ENCODE results near the gene STK24. TPM values are rescaled to one million over a fixed set of nuclear protein-coding genes. Genes with fewer than 3 reads are reported as not detected.
"Not testable (repeated sequence)": the region's sequence is repeated elsewhere in the genome, so short reads cannot be mapped to it uniquely, and the experiment has no call there.

The STK24 gene
- 19.8 TPM for total RNA-seq

DNA sequence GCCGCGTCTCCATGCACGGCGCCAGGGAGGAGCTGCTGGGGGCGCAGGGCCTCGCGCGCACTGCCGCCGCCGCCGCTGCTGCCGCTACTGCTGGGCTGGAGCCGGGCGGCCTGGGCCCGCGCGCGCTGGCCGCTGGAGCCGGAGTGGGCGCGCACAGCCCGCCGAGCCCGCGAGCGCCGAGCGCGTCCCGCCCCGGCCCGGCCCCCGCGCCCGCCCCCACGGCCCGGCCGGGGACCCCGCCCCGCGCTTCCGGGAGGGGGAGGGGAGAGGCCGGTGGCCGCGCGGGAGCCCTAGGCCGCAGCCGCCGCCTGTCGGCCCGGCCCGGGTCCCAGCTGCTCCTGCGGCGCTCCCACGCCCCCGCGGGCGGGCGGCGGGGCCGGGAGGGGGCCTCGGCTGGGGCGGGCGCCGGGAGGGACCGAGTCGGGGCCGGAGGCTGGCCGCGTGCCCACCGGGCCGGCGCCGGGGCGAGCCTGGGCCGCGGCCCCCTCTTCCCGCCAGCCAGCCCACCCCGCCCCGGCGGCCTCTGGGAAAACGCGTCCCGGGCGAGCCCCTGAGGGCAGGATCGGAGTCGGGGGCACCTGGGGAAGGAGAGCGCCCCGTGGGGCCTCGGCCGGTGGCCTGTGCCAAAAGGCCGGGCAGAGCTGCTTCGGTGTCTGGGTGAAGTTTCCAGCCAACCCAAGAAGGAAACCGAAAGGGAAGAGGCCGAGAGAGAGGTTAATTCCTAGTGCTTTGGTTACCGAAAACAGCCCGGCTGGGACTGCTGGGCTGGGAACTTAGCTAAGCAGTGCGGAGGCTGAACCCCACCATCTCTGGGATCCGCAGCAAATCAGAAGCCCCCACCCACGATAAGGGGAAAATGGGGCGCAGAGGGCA, at the start of gene STK24:
STK24 (minus strand) TSS at position 145 of the 873 bp plus-strand sequence. CDS start 321 bp downstream, outside the sequence.
- no peaks in the 10 kb centered on the region for H3K36me3 ChIP-seq (ENCODE audit: control insufficient read depth in 3 of 3, insufficient read depth in 3 of 3, low read length in 3 of 3)
- H3K27me3 ChIP-seq (ENCODE audit: control insufficient read depth in 3 of 3, insufficient read depth in 3 of 3, low read length in 3 of 3), result no peaks in the 10 kb centered on the region
- H3K27ac ChIP-seq (ENCODE audit: low read depth, low read length), result peak within 1 kb of the TSS; percentile 86
- H3K9me3 ChIP-seq (ENCODE audit: control insufficient read depth in 3 of 3, low read length in 3 of 3), result no peaks in the 10 kb centered on the region
- H3K4me3 ChIP-seq (ENCODE audit: low read length in 3 of 3), result peak within 1 kb of the TSS; percentile 76 to 89 (median 86)
- H3K4me1 ChIP-seq (ENCODE audit: control insufficient read depth in 3 of 3, insufficient read depth in 3 of 3, low read length in 3 of 3), result peaks cover 20 to 30% (median 24%) of the 10 kb centered on the region in 3 donors
- peak within 1 kb of the TSS; percentile 93 to 97 (median 95) for H3K9ac ChIP-seq (ENCODE audit: low read depth in 1 of 3, low read length in 3 of 3)

DNA sequence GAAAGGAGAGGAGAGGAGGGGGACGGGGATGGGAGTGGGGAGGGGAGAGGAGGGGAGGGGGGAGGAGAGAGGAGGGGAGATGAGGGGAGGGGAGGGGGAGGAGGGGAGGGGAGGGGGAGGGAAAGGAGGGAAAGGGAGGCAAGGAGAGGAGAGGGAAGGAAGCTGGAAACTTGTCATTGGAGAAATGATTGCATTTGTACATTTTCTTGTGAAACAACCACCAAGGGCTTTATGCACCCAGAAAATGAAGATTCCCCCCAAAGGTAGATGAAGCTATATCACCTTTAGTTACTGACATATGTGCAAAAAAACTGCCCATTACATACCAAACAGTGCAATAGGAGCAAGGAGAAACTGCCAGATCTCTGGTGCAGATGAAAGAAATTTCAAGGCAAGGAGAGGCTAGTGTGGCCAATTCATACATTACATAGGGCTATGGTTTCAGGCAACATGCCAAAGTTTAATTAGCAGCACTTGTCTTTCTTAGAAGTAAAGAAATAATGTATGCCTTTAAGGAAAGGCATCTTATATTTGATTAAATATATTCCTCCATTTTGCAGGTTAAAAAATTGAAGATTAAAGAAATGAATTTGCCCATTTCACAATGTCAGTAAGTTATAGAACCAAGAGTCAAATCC, 49.5 kb upstream of the STK24 start:
- no peaks in the 10 kb centered on the region for H3K4me1 ChIP-seq (ENCODE audit: control insufficient read depth in 3 of 3, insufficient read depth in 3 of 3, low read length in 3 of 3)
- H3K9me3 ChIP-seq (ENCODE audit: control insufficient read depth in 3 of 3, low read length in 3 of 3), result no peaks in the 10 kb centered on the region
- H3K9ac ChIP-seq (ENCODE audit: low read depth in 1 of 3, low read length in 3 of 3), result no peak overlapping the region
- H3K27ac ChIP-seq (ENCODE audit: low read depth, low read length), result no peak overlapping the region
- H3K36me3 ChIP-seq (ENCODE audit: control insufficient read depth in 3 of 3, insufficient read depth in 3 of 3, low read length in 3 of 3), result no peaks in the 10 kb centered on the region
- H3K27me3 ChIP-seq (ENCODE audit: control insufficient read depth in 3 of 3, insufficient read depth in 3 of 3, low read length in 3 of 3), result no peaks in the 10 kb centered on the region
- no peak overlapping the region for H3K4me3 ChIP-seq (ENCODE audit: low read length in 3 of 3)

DNA sequence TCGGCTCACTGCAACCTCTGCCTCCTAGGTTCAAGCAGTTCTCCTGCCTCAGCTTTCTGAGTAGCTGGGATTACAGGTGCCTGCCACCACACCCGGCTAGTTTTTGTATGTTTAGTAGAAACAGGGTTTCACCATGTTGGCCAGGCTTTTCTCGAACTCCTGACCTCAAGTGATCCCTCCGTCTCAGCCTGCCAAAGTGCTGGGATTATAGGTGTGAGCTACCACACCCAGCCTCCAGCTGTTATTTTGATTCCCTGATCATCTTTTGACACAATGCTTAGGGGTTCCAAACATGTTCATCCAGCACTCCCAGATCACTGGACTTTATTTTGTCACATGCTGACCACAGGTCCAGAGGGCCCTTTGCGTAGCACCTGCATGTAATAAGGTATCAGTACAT, 47.7 kb upstream of the STK24 start:
- not testable (repeated sequence) for H3K27me3 ChIP-seq (ENCODE audit: control insufficient read depth in 3 of 3, insufficient read depth in 3 of 3, low read length in 3 of 3); H3K36me3 ChIP-seq (ENCODE audit: control insufficient read depth in 3 of 3, insufficient read depth in 3 of 3, low read length in 3 of 3); H3K4me3 ChIP-seq (ENCODE audit: low read length in 3 of 3); H3K4me1 ChIP-seq (ENCODE audit: control insufficient read depth in 3 of 3, insufficient read depth in 3 of 3, low read length in 3 of 3); H3K9ac ChIP-seq (ENCODE audit: low read depth in 1 of 3, low read length in 3 of 3); H3K27ac ChIP-seq (ENCODE audit: low read depth, low read length); H3K9me3 ChIP-seq (ENCODE audit: control insufficient read depth in 3 of 3, low read length in 3 of 3)

DNA sequence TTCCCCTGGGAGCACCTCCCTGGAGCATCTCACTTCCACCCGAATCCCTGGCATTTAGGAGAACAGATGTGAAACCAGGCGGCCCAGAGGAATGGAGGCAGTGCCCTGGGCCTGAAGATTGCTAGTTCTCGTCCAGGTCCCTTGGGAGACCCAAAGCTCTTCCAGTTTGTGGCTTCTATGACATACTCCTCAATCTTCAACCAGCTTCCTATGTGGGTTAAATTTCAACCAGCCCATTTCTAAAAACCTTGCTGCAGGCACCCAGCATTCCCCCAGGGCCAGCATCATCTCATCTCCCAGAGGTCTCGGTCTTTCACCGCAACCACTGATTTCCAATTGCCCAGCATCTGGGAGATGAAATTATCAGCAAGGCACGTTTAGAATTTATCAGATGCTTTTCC, 46.0 kb upstream of the STK24 start:
- H3K9me3 ChIP-seq (ENCODE audit: control insufficient read depth in 3 of 3, low read length in 3 of 3), result no peaks in the 10 kb centered on the region
- H3K36me3 ChIP-seq (ENCODE audit: control insufficient read depth in 3 of 3, insufficient read depth in 3 of 3, low read length in 3 of 3), result no peaks in the 10 kb centered on the region
- H3K4me1 ChIP-seq (ENCODE audit: control insufficient read depth in 3 of 3, insufficient read depth in 3 of 3, low read length in 3 of 3), result no peaks in the 10 kb centered on the region
- H3K9ac ChIP-seq (ENCODE audit: low read depth in 1 of 3, low read length in 3 of 3), result no peak overlapping the region
- H3K4me3 ChIP-seq (ENCODE audit: low read length in 3 of 3), result no peak overlapping the region
- no peaks in the 10 kb centered on the region for H3K27me3 ChIP-seq (ENCODE audit: control insufficient read depth in 3 of 3, insufficient read depth in 3 of 3, low read length in 3 of 3)
- no peak overlapping the region for H3K27ac ChIP-seq (ENCODE audit: low read depth, low read length)

DNA sequence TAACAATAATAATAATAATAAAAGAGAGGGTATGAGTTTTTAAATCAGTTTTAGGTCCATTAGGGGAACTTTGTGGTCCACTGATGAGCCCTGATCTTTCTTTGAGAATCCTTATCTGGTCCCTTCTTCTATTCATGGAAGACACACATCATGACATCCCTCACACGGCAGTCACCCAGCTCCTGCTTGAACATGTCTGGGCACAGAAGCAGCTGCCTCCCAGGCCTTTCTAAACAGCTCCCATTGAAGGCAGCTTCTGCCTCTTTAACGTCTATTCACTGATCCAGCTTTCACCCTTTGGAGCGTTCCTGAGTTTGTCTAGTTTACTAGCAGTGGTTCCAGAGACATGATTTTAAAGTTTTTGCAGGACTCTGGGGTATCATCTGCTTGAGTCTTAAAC, 42.6 kb upstream of the STK24 start:
- Histone ChIP-seq H3K27ac (ENCODE audit: low read depth, low read length) (no peak overlapping the region), H3K4me3 (ENCODE audit: low read length in 3 of 3) (no peak overlapping the region), H3K36me3 (ENCODE audit: control insufficient read depth in 3 of 3, insufficient read depth in 3 of 3, low read length in 3 of 3) (no peaks in the 10 kb centered on the region), H3K4me1 (ENCODE audit: control insufficient read depth in 3 of 3, insufficient read depth in 3 of 3, low read length in 3 of 3) (no peaks in the 10 kb centered on the region), H3K9ac (ENCODE audit: low read depth in 1 of 3, low read length in 3 of 3) (no peak overlapping the region), H3K27me3 (ENCODE audit: control insufficient read depth in 3 of 3, insufficient read depth in 3 of 3, low read length in 3 of 3) (no peaks in the 10 kb centered on the region), H3K9me3 (ENCODE audit: control insufficient read depth in 3 of 3, low read length in 3 of 3) (no peaks in the 10 kb centered on the region)

DNA sequence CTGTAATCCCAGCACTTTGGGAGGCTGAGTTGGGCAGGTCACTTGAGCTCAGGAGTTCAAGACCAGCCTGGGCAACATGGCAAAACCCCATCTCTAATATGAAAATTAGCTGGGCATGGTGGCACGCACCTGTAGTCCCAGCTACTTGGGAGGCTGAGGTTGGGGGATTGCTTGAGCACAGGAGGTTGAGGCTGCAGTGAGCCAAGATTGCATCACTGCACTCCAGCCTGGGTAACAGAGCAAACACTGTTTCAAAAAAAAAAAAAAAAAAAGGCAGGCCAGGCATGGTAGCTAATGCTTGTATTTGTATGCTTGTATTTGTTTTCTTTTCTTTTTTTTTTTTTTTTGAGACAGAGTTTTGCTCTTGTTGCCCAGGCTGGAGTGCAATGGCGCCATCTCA, 38.7 kb upstream of the STK24 start:
- not testable (repeated sequence) for H3K9ac ChIP-seq (ENCODE audit: low read depth in 1 of 3, low read length in 3 of 3); H3K4me3 ChIP-seq (ENCODE audit: low read length in 3 of 3); H3K9me3 ChIP-seq (ENCODE audit: control insufficient read depth in 3 of 3, low read length in 3 of 3); H3K4me1 ChIP-seq (ENCODE audit: control insufficient read depth in 3 of 3, insufficient read depth in 3 of 3, low read length in 3 of 3); H3K27ac ChIP-seq (ENCODE audit: low read depth, low read length); H3K27me3 ChIP-seq (ENCODE audit: control insufficient read depth in 3 of 3, insufficient read depth in 3 of 3, low read length in 3 of 3); H3K36me3 ChIP-seq (ENCODE audit: control insufficient read depth in 3 of 3, insufficient read depth in 3 of 3, low read length in 3 of 3)

DNA sequence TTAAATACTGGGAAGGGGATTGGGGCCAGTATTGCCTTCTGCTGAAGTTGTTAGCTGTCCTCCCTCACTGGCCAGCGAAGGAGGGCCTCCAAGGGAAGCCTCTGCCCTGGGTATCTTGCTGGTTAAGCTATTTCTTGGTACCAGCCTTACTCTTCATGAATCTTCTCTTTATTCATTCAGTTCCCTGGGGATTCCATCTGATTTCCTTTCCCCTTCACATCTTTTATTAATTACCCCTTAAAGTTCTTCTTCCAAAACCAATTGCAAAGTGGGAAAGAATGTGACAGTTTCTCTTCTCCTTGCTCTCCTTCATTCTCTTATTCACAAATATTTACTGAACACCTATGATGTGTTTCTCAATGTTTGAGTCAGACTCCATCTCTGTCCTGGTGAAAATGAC, 36.7 kb upstream of the STK24 start:
- H3K4me3 ChIP-seq (ENCODE audit: low read length in 3 of 3), result no peak overlapping the region
- H3K27ac ChIP-seq (ENCODE audit: low read depth, low read length), result no peak overlapping the region
- H3K36me3 ChIP-seq (ENCODE audit: control insufficient read depth in 3 of 3, insufficient read depth in 3 of 3, low read length in 3 of 3), result no peaks in the 10 kb centered on the region
- no peaks in the 10 kb centered on the region for H3K27me3 ChIP-seq (ENCODE audit: control insufficient read depth in 3 of 3, insufficient read depth in 3 of 3, low read length in 3 of 3)
- no peaks in the 10 kb centered on the region for H3K4me1 ChIP-seq (ENCODE audit: control insufficient read depth in 3 of 3, insufficient read depth in 3 of 3, low read length in 3 of 3)
- H3K9ac ChIP-seq (ENCODE audit: low read depth in 1 of 3, low read length in 3 of 3), result no peak overlapping the region
- H3K9me3 ChIP-seq (ENCODE audit: control insufficient read depth in 3 of 3, low read length in 3 of 3), result no peaks in the 10 kb centered on the region

DNA sequence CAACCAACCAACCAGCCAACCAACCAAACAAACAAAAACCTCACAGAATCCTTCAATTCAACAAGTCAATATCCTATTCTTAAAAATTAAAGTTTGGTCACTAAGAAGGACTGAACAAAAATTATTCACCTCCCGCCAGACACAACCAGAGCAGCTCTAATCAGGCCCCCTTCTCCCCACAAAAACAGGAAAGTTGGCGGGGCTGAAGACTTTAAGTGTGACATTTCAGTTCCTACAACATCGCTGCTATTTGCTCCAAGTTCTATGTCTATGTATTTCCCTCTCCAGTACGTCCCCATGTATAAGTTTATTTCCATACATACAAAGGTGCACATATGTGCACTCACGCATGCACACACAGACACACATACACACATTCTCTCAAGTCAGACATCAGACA, 32.8 kb upstream of the STK24 start:
- H3K27ac ChIP-seq (ENCODE audit: low read depth, low read length), result no peak overlapping the region
- H3K9me3 ChIP-seq (ENCODE audit: control insufficient read depth in 3 of 3, low read length in 3 of 3), result no peaks in the 10 kb centered on the region
- no peaks in the 10 kb centered on the region for H3K4me1 ChIP-seq (ENCODE audit: control insufficient read depth in 3 of 3, insufficient read depth in 3 of 3, low read length in 3 of 3)
- H3K27me3 ChIP-seq (ENCODE audit: control insufficient read depth in 3 of 3, insufficient read depth in 3 of 3, low read length in 3 of 3), result no peaks in the 10 kb centered on the region
- no peak overlapping the region for H3K9ac ChIP-seq (ENCODE audit: low read depth in 1 of 3, low read length in 3 of 3)
- no peak overlapping the region for H3K4me3 ChIP-seq (ENCODE audit: low read length in 3 of 3)
- H3K36me3 ChIP-seq (ENCODE audit: control insufficient read depth in 3 of 3, insufficient read depth in 3 of 3, low read length in 3 of 3), result no peaks in the 10 kb centered on the region

DNA sequence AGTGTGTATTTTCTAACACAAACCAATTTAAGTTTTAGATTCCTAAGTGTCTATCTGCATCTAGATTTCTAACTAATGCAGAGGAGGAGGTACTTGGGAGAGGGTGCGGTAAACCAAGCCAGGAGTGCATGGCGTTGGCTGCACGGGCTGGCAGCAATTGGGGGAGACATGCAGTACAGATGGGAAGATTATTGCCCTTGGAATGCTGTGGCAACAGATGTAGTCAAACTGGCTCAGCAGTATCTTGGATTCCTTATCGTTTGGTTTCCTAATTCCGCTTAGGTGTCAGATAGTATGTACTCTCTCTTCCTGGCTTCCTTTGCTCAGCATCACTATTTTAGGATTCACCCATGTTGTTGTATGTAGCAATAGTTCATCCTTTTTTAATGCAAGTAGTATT, 29.4 kb upstream of the STK24 start:
- H3K9ac ChIP-seq (ENCODE audit: low read depth in 1 of 3, low read length in 3 of 3), result no peak overlapping the region
- H3K9me3 ChIP-seq (ENCODE audit: control insufficient read depth in 3 of 3, low read length in 3 of 3), result no peaks in the 10 kb centered on the region
- H3K4me1 ChIP-seq (ENCODE audit: control insufficient read depth in 3 of 3, insufficient read depth in 3 of 3, low read length in 3 of 3), result no peaks in the 10 kb centered on the region
- H3K27me3 ChIP-seq (ENCODE audit: control insufficient read depth in 3 of 3, insufficient read depth in 3 of 3, low read length in 3 of 3), result no peaks in the 10 kb centered on the region
- H3K27ac ChIP-seq (ENCODE audit: low read depth, low read length), result no peak overlapping the region
- no peaks in the 10 kb centered on the region for H3K36me3 ChIP-seq (ENCODE audit: control insufficient read depth in 3 of 3, insufficient read depth in 3 of 3, low read length in 3 of 3)
- no peak overlapping the region for H3K4me3 ChIP-seq (ENCODE audit: low read length in 3 of 3)

DNA sequence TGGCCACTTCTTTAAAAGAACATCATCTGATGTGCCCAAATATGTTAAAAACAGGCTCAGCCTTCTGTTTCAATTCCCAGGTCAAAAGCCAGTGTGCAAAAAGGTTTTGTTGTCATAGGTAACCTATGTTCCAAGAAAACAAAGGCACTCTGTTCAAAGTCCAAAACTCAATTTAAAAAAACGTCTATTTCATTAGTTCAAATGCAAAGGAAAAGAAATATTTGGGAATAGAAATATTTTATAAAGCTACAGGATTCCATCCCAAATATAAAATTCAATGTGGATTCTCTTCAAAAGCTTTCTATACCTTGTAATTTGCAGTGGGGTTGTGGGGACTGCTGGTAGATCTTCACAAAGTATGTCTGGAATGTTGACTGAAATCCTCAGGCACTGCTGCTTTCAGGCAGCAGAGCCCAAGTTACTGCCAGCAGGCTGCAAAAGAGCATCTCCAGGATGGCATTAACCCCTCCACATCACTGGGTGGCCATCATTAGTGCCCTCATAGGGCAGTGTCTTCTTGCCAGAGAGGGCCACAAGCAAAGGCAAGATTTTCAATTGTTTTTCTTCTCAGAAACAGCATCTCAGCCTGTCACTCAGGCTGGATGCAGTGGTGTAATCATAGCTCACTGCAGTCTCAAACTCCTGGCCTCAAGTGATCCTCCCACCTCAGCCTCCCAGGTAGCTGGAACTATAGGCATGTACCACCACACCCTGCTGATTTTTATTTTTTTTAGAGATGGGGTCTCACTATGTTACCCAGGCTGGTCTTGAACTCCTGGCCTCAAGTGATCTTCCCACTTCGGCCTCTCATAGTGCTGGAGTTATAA, 22.8 kb upstream of the STK24 start:
- no peaks in the 10 kb centered on the region for H3K4me1 ChIP-seq (ENCODE audit: control insufficient read depth in 3 of 3, insufficient read depth in 3 of 3, low read length in 3 of 3)
- H3K9ac ChIP-seq (ENCODE audit: low read depth in 1 of 3, low read length in 3 of 3), result no peak overlapping the region
- no peaks in the 10 kb centered on the region for H3K27me3 ChIP-seq (ENCODE audit: control insufficient read depth in 3 of 3, insufficient read depth in 3 of 3, low read length in 3 of 3)
- no peaks in the 10 kb centered on the region for H3K9me3 ChIP-seq (ENCODE audit: control insufficient read depth in 3 of 3, low read length in 3 of 3)
- no peak overlapping the region for H3K27ac ChIP-seq (ENCODE audit: low read depth, low read length)
- H3K4me3 ChIP-seq (ENCODE audit: low read length in 3 of 3), result no peak overlapping the region
- H3K36me3 ChIP-seq (ENCODE audit: control insufficient read depth in 3 of 3, insufficient read depth in 3 of 3, low read length in 3 of 3), result no peaks in the 10 kb centered on the region
